Measurements from ENCODE around the gene SLC25A13.

SLC25A13 gene

DNA sequence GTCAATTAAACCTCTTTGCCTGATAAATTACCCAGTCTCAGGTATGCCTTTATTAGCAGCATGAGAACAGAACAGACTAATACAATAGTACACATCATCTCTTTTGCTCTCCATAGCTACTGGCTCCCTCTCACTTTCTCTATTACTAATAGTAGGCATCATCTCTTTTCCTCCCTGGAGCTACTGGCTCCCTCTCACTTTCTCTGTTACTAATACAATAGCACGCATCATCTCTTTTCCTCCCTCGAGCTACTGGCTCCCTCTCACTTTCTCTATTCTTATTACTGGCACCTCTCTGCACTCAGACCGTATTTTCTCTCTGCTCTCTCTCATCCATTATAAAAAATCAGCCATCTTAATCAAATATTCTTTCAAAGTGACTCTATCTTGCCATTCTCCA is 37.1 kb downstream of the SLC25A13 start:
- no peaks in the 10 kb centered on the region for H3K9me2 ChIP-seq (replicated peaks; ENCODE audit: insufficient read depth, low read length)
- no peak overlapping the region for H3K4me2 ChIP-seq (ENCODE audit: low read depth, low read length)
- TF ChIP-seq, protein P1, sequence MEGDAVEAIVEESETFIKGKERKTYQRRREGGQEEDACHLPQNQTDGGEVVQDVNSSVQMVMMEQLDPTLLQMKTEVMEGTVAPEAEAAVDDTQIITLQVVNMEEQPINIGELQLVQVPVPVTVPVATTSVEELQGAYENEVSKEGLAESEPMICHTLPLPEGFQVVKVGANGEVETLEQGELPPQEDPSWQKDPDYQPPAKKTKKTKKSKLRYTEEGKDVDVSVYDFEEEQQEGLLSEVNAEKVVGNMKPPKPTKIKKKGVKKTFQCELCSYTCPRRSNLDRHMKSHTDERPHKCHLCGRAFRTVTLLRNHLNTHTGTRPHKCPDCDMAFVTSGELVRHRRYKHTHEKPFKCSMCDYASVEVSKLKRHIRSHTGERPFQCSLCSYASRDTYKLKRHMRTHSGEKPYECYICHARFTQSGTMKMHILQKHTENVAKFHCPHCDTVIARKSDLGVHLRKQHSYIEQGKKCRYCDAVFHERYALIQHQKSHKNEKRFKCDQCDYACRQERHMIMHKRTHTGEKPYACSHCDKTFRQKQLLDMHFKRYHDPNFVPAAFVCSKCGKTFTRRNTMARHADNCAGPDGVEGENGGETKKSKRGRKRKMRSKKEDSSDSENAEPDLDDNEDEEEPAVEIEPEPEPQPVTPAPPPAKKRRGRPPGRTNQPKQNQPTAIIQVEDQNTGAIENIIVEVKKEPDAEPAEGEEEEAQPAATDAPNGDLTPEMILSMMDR (IDR thresholded peaks at IDR 0.05; ENCODE audit: low read length): no peak
- TF ChIP-seq EZH2 (optimal IDR thresholded peaks at IDR 0.05; ENCODE audit: low read depth, low read length) (no peak), EZH2phosphoT487 (IDR thresholded peaks at IDR 0.05; ENCODE audit: low read length) (no peak)
- H3K27me3 ChIP-seq (replicated peaks; ENCODE audit: insufficient read depth, low read length): no peaks in the 10 kb centered on the region
- DNase-seq: no peak
- H3F3A ChIP-seq (ENCODE audit: insufficient read depth, low read length): no peaks in the 10 kb centered on the region
- no peak overlapping the region for H3K27ac ChIP-seq (ENCODE audit: low read length)
- H3K9me3 ChIP-seq (replicated peaks; ENCODE audit: insufficient read depth, low read length): no peaks in the 10 kb centered on the region
- H2AFZ ChIP-seq (ENCODE audit: low read length): no peak overlapping the region
- no peak overlapping the region for H3K4me3 ChIP-seq (ENCODE audit: low read length)
- H3K4me1 ChIP-seq (ENCODE audit: low read length): peaks cover 6% of the 10 kb centered on the region; the same call in 1 of the 2 replicates
- H4K20me1 ChIP-seq (ENCODE audit: insufficient read depth, low read length): no peaks in the 10 kb centered on the region
- H3K36me3 ChIP-seq (replicated peaks; ENCODE audit: insufficient read depth, low read length): no peaks in the 10 kb centered on the region
- H3K9ac ChIP-seq (ENCODE audit: low read length): no peak overlapping the region
- peaks cover 9% of the 10 kb centered on the region for H3K79me2 ChIP-seq (ENCODE audit: low read length)

DNA sequence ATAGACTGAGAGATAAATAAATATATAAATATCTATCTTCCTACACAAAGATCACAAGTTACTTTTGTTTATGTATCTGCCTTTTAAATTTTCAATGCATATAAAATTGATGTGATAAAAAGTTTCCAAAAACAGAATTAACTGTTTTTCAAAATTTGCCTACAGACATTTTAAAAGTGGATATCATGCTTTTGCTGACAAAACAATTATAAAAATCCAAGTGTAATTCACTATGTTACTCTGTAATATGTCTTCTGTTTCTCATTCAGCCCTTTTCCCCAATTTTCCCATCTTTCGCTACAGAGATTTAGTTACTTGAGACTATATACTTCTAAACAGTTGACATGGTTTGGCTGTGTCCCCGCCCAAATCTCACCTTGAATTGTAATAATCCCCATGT is 37.7 kb downstream of the SLC25A13 start:
- Histone ChIP-seq H3K36me3 (replicated peaks; ENCODE audit: insufficient read depth, low read length) (no peaks in the 10 kb centered on the region), H3K4me2 (ENCODE audit: low read depth, low read length) (no peak overlapping the region), H4K20me1 (ENCODE audit: insufficient read depth, low read length) (no peaks in the 10 kb centered on the region), H3K4me1 (ENCODE audit: low read length) (peaks cover 6% of the 10 kb centered on the region; the same call in 1 of the 2 replicates), H3K9me2 (replicated peaks; ENCODE audit: insufficient read depth, low read length) (no peaks in the 10 kb centered on the region), H3K9ac (ENCODE audit: low read length) (no peak overlapping the region), H3K27ac (ENCODE audit: low read length) (no peak overlapping the region), H3K4me3 (ENCODE audit: low read length) (no peak overlapping the region), H3K79me2 (ENCODE audit: low read length) (peaks cover 9% of the 10 kb centered on the region), H3F3A (ENCODE audit: insufficient read depth, low read length) (no peaks in the 10 kb centered on the region), H3K27me3 (replicated peaks; ENCODE audit: insufficient read depth, low read length) (no peaks in the 10 kb centered on the region), H3K9me3 (replicated peaks; ENCODE audit: insufficient read depth, low read length) (no peaks in the 10 kb centered on the region), H2AFZ (ENCODE audit: low read length) (no peak overlapping the region)
- DNase-seq: no peak
- TF ChIP-seq EZH2phosphoT487 (IDR thresholded peaks at IDR 0.05; ENCODE audit: low read length) (no peak), EZH2 (optimal IDR thresholded peaks at IDR 0.05; ENCODE audit: low read depth, low read length) (no peak)
- TF ChIP-seq, protein P1 (IDR thresholded peaks at IDR 0.05; ENCODE audit: low read length): no peak

DNA sequence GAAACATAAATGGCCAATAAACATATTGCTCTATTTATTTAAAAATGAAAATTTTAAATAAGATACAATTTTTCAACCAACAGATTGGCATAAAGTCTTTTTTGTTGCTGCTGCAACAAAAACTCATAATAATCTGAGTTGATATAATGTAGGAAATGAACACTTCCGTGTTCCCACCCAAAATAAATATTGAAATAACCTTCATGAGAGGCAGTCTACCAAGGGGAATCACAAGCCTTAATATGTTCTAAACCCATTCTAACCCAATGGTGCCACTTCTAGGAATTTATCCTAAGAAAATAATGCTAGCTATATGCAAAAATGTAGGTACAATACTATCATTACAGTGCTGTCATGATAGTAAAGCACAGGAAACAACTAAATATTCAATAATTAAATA is 39.1 kb downstream of the SLC25A13 start:
- peaks cover 6% of the 10 kb centered on the region; the same call in 1 of the 2 replicates for H3K4me1 ChIP-seq (ENCODE audit: low read length)
- H4K20me1 ChIP-seq (ENCODE audit: insufficient read depth, low read length): no peaks in the 10 kb centered on the region
- no peaks in the 10 kb centered on the region for H3K9me3 ChIP-seq (replicated peaks; ENCODE audit: insufficient read depth, low read length)
- H3K9ac ChIP-seq (ENCODE audit: low read length): no peak overlapping the region
- H3K9me2 ChIP-seq (replicated peaks; ENCODE audit: insufficient read depth, low read length): no peaks in the 10 kb centered on the region
- peaks cover 9% of the 10 kb centered on the region for H3K79me2 ChIP-seq (ENCODE audit: low read length)
- H3K27ac ChIP-seq (ENCODE audit: low read length): no peak overlapping the region
- H3K4me2 ChIP-seq (ENCODE audit: low read depth, low read length): no peak overlapping the region
- no peak for TF ChIP-seq EZH2phosphoT487 (IDR thresholded peaks at IDR 0.05; ENCODE audit: low read length)
- TF ChIP-seq, protein P1 (IDR thresholded peaks at IDR 0.05; ENCODE audit: low read length): no peak
- no peak for TF ChIP-seq EZH2 (optimal IDR thresholded peaks at IDR 0.05; ENCODE audit: low read depth, low read length)
- H3K27me3 ChIP-seq (replicated peaks; ENCODE audit: insufficient read depth, low read length): no peaks in the 10 kb centered on the region
- H2AFZ ChIP-seq (ENCODE audit: low read length): no peak overlapping the region
- H3K4me3 ChIP-seq (ENCODE audit: low read length): no peak overlapping the region
- no peaks in the 10 kb centered on the region for H3F3A ChIP-seq (ENCODE audit: insufficient read depth, low read length)
- no peaks in the 10 kb centered on the region for H3K36me3 ChIP-seq (replicated peaks; ENCODE audit: insufficient read depth, low read length)
- no peak for DNase-seq

Data from MM.1S (cell line).